T-helper 1 cell treated with Interleukin-12 subunit alpha and Interleukin-12 subunit beta and Interleukin-4 antibody, amounts not matched to agents 30 μg/mL and 1 μg/mL, for 36 hours (primary cell): ENCODE data around the gene MAFG.
A peak's percentile ranks its signal among the peaks of the same experiment; 100 is the strongest.

ENCODE experiments used
- H3K27ac Mint-ChIP-seq: one replicate; pipeline ENCODE4 v1.8.0; 2021; ENCODE audit warnings: mild to moderate bottlenecking, mixed read lengths
- H3K27me3 Mint-ChIP-seq: one replicate; pipeline ENCODE4 v1.8.0; 2021; ENCODE audit warnings: low read depth, mixed read lengths
- H3K36me3 Mint-ChIP-seq: one replicate; pipeline ENCODE4 v1.8.0; 2021; ENCODE audit warnings: low read depth, mixed read lengths
- H3K4me1 Mint-ChIP-seq: one replicate; pipeline ENCODE4 v1.8.0; 2021; ENCODE audit warnings: low read depth, mixed read lengths
- H3K4me3 Mint-ChIP-seq: one replicate; pipeline ENCODE4 v1.8.0; 2021; ENCODE audit warnings: mild to moderate bottlenecking, moderate library complexity, mixed read lengths
- H3K9me3 Mint-ChIP-seq: one replicate; pipeline ENCODE4 v1.8.0; 2021; ENCODE audit warnings: mixed read lengths

MAFG gene

GRCh38 chr17:81870131-81870980 is 57.2 kb downstream of the MAFG start:
- Mint-ChIP-seq H3K27me3 (no peaks in the 10 kb centered on the region), H3K9me3 (no peaks in the 10 kb centered on the region), H3K27ac (peak overlapping the region; percentile 91), H3K4me1 (peaks cover 18% of the 10 kb centered on the region), H3K4me3 (peak overlapping the region; percentile 89), H3K36me3 (peaks cover 13% of the 10 kb centered on the region)

GRCh38 chr17:81869221-81870130 is 58.1 kb downstream of the MAFG start:
- Mint-ChIP-seq H3K27me3 (no peaks in the 10 kb centered on the region), H3K4me3 (peak overlapping the region; percentile 89), H3K36me3 (peaks cover 13% of the 10 kb centered on the region), H3K9me3 (no peaks in the 10 kb centered on the region), H3K4me1 (peaks cover 18% of the 10 kb centered on the region), H3K27ac (peak overlapping the region; percentile 91)

GRCh38 chr17:81868674-81869220 is 58.8 kb downstream of the MAFG start:
- H3K9me3 Mint-ChIP-seq = no peaks in the 10 kb centered on the region

More at GRCh38 chr17:81868674-81869220, 58.8 kb downstream of the MAFG start:
- H3K4me1 Mint-ChIP-seq = peaks cover 18% of the 10 kb centered on the region
- H3K27ac Mint-ChIP-seq = peak overlapping the region; percentile 55
- peaks cover 13% of the 10 kb centered on the region for H3K36me3 Mint-ChIP-seq
- no peaks in the 10 kb centered on the region for H3K27me3 Mint-ChIP-seq
- H3K4me3 Mint-ChIP-seq = peak overlapping the region; percentile 89
